Stimulated activated CD4-positive, alpha-beta T cell treated with anti-CD3 and anti-CD28 coated beads, Interleukin-2, amount 100 ng/mL, for 24 hours (primary cell): ENCODE measurements around the gene MCAM.

Experiments used
- DNase-seq, 2 donors: peaks; one replicate each; pipeline ENCODE4 v3.0.0-alpha.2; 2020

MCAM gene

DNA sequence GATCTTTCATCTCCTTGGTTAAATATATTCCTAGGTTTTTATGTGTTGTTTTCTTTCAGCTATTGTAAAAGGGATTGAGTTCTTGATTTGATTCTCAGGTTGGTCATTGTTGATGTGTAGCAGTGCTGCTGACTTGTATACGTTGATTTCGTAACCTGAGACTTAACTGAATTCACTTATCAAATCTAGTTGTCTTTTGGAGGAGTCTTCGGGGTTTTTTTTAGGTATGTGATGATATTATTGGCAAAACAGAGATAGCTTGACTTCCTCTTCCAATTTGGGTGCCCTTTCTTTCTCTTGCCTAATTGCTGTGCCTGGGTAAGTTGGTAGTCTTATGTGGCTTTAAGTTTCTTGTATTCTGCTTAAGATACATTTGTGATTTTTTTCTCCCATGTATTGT is 57.9 kb downstream of the MCAM start:
- no peak for DNase-seq
